Measurements from ENCODE around the gene JMJD6. TPM values are rescaled to one million over a fixed set of nuclear protein-coding genes. Genes with fewer than 3 reads are reported as not detected.
A peak's percentile ranks its signal among the peaks of the same experiment; 100 is the strongest.

Gene JMJD6
- total and polyA plus RNA-seq, 2 of the 8 experiments (the other 6 are each of a cell fraction or from before 2014, with no cell fraction given): 8.6 to 18.6 TPM

DNA sequence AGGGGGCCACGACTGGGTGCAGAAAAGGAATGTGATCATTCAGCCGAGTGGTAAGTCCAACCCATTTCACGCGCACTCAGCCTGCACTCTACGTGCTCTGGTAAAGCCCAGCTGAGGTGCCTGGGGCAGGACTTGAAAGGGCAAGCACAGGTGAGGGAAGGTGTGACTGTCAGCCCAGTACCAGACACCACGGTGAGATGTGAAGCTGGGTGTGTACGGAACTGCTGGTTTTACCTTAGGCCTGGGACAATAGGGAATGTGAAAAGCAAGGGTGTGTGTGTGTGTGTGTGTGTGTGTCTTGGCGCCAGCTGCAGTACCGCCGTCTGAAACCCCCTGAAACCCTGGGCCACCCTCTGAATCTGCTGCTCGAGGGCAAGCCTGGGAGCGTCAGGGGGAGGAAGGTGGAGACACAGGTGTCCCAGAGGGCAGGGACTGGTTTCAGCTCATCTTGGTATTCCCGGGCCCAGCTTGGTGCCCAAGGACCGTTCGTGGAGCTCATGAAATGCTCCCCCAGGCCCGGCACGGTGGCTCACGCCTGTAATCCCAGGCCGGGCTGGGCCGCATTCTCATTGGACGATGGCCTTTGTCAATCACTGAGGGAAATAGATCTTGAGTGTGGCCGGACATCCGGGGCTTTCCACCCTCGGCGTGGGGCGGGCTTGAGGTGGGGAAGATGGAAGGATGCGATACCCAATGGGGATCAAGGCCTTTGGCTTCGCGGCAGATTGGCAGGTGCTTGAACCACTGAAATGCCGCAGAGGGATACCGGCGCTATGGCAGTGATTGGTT, 55.1 kb downstream of the JMJD6 start:
- POLR2A ChIA-PET (ENCODE audit: partially characterized antibody): interaction anchor here (0.6 to 2.1 kb wide), 15 partner anchors 9 to 177 kb away, joined by 3 to 18 read pairs (median 3); partner anchors contain the start of gene METTL23
- peak overlapping the region; percentile 74; the same call in 1 of the 2 replicates for H3K27ac ChIP-seq (ENCODE audit: low read depth, low read length)
- TF ChIP-seq RFX5 (IDR thresholded peaks at IDR 0.05; ENCODE audit: borderline replicate concordance, low read depth, low read length) (no peak), PHF8 (conservative IDR thresholded peaks at IDR 0.05; ENCODE audit: low read depth, low read length) (peak; percentile 47), MAFK (IDR thresholded peaks at IDR 0.05; ENCODE audit: low read depth, low read length) (no peak), SP4 (IDR thresholded peaks at IDR 0.05; ENCODE audit: low read length) (peak; percentile 77; the same call in 1 of the 2 replicates), TAF7 (optimal IDR thresholded peaks at IDR 0.05; ENCODE audit: borderline replicate concordance, low read depth, low read length) (no peak), POU5F1 (IDR thresholded peaks at IDR 0.05; ENCODE audit: low read depth, low read length) (no peak), POLR2A (IDR thresholded peaks at IDR 0.05; ENCODE audit: control extremely low read depth in 1 of 2, low read depth in 2 of 2, low read length in 2 of 2) (peak in 1 of 2 experiments; percentile 64; a peak in 2 of 3 replicates), EZH2 (IDR thresholded peaks at IDR 0.05; ENCODE audit: low read depth, low read length, severe bottlenecking) (no peak)
- TF ChIP-seq, protein P1, sequence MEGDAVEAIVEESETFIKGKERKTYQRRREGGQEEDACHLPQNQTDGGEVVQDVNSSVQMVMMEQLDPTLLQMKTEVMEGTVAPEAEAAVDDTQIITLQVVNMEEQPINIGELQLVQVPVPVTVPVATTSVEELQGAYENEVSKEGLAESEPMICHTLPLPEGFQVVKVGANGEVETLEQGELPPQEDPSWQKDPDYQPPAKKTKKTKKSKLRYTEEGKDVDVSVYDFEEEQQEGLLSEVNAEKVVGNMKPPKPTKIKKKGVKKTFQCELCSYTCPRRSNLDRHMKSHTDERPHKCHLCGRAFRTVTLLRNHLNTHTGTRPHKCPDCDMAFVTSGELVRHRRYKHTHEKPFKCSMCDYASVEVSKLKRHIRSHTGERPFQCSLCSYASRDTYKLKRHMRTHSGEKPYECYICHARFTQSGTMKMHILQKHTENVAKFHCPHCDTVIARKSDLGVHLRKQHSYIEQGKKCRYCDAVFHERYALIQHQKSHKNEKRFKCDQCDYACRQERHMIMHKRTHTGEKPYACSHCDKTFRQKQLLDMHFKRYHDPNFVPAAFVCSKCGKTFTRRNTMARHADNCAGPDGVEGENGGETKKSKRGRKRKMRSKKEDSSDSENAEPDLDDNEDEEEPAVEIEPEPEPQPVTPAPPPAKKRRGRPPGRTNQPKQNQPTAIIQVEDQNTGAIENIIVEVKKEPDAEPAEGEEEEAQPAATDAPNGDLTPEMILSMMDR (IDR thresholded peaks at IDR 0.05; ENCODE audit: control extremely low read depth in 1 of 3, insufficient read depth in 1 of 3, low read depth in 1 of 3, low read length in 3 of 3): no peak

More for the DNA sequence above, 55.1 kb downstream of the JMJD6 start:
- Histone ChIP-seq H3K18ac (ENCODE audit: extremely low read depth, low read length) (peak overlapping the region; percentile 91), H2BK12ac (ENCODE audit: low read depth, low read length) (peak overlapping the region; percentile 45; the same call in 1 of the 2 replicates), H3K79me2 (ENCODE audit: control insufficient read depth in 1 of 2, insufficient read depth in 2 of 2, low read length in 2 of 2) (no peaks in the 10 kb centered on the region), H2AK5ac (ENCODE audit: low read depth, low read length) (no peak overlapping the region; the same call in 1 of the 2 replicates), H2AFZ (ENCODE audit: low read length) (peak overlapping the region; percentile 91), H3K4ac (replicated peaks; ENCODE audit: insufficient read length, low read depth, low read length) (peak overlapping the region; percentile 2), H3K9me3 (ENCODE audit: insufficient read depth in 2 of 2, low read depth in 1 of 2, low read length in 1 of 2) (no peaks in the 10 kb centered on the region), H2BK20ac (ENCODE audit: low read length) (0 out of 2 replicates have a peak overlapping the region, but pooled peaks have one; percentile 3), H3K4me2 (ENCODE audit: insufficient read depth in 1 of 2, low read depth in 2 of 2, low read length in 2 of 2) (peak overlapping the region; percentile 88), H3K23me2 (ENCODE audit: low read depth, low read length) (peaks cover 10% of the 10 kb centered on the region), H3K27me3 (replicated peaks in 1 of 4; ENCODE audit: control insufficient read depth in 3 of 4, extremely low read depth in 1 of 4, insufficient read depth in 3 of 4, low read length in 3 of 4) (no peaks in the 10 kb centered on the region), H3K14ac (ENCODE audit: insufficient read length) (no peak overlapping the region), H4K5ac (ENCODE audit: insufficient read length, low read depth, low read length) (peak overlapping the region; percentile 85), H3K4me1 (replicated peaks in 1 of 4; ENCODE audit: control insufficient read depth in 3 of 4, insufficient read depth in 4 of 4, low read length in 3 of 4) (peaks cover 3 to 10% (median 8%) of the 10 kb centered on the region in 4 experiments), H3K23ac (ENCODE audit: insufficient read length) (no peak overlapping the region), H2BK5ac (ENCODE audit: low read depth, low read length) (peak overlapping the region; percentile 76), H4K91ac (replicated peaks; ENCODE audit: insufficient read length, low read length) (peak overlapping the region; percentile 6), H3K9ac (replicated peaks in 1 of 4; ENCODE audit: extremely low read depth in 1 of 4, low read depth in 3 of 4, low read length in 3 of 4) (peak overlapping the region in 3 of 4 experiments; percentile 51 to 60 (median 54); a peak in 6 of 7 replicates), H3K4me3 (ENCODE audit: extremely low read depth in 1 of 4, insufficient read depth in 2 of 4, low read depth in 3 of 4, low read length in 4 of 4) (peak overlapping the region; percentile 73 to 86 (median 80)), H4K8ac (ENCODE audit: extremely low read depth, insufficient read depth, low read length) (peak overlapping the region; percentile 62; the same call in 1 of the 2 replicates), H3K36me3 (ENCODE audit: control insufficient read depth in 2 of 4, insufficient read depth in 4 of 4, low read length in 3 of 4) (no peaks in the 10 kb centered on the region), H2BK15ac (ENCODE audit: low read length) (peak overlapping the region; percentile 53), H3K79me1 (ENCODE audit: low read depth, low read length) (no peaks in the 10 kb centered on the region), H4K20me1 (replicated peaks in 1 of 2; ENCODE audit: control insufficient read depth in 1 of 2, insufficient read depth in 2 of 2, low read length in 2 of 2) (no peaks in the 10 kb centered on the region), H2BK120ac (replicated peaks; ENCODE audit: low read depth, low read length) (no peak overlapping the region), H3K56ac (replicated peaks; ENCODE audit: insufficient read length, low read depth, low read length) (peak overlapping the region; percentile 84)
- CTCF ChIA-PET (ENCODE audit: partially characterized antibody): interaction anchor here (0.8 to 3.6 kb wide), 10 partner anchors 11 to 131 kb away, joined by 3 to 43 read pairs (median 4); partner anchors contain the start of gene PRCD
- FAIRE-seq (peak; percentile 82), DNase-seq (ENCODE audit: low read depth in 1 of 2, low spot score in 2 of 2) (peak; percentile 99)
- WGBS, 2 experiments (ENCODE audit: extremely low coverage in 1 of 2, insufficient coverage in 1 of 2, insufficient read length in 1 of 2, insufficient replicate concordance in 2 of 2, low coverage in 1 of 2, low lambda C conversion rate in 2 of 2, missing lambda C conversion rate in 1 of 2): 9% methylated on average over 32 of the region's 32 CpGs; no CpG with 5 or more reads in 1 of the 2 experiments

Data from H1 (cell line).